ENCODE data around the gene COL18A1. TPM values are rescaled to one million over a fixed set of nuclear protein-coding genes. Genes with fewer than 3 reads are reported as not detected.

The COL18A1 gene
- total RNA-seq, 2 donors from 2014 or later: 56.2 to 229 TPM

- H3K4me3 ChIP-seq: no peak overlapping the region
- peaks cover 33% of the 10 kb centered on the region for H3K4me1 ChIP-seq (replicated peaks)
- intact Hi-C loops (cut with DNase I): no loop called here
- WGBS: 89% methylated on average over 14 of the region's 14 CpGs
- no peaks in the 10 kb centered on the region for H3K27me3 ChIP-seq (replicated peaks; ENCODE audit: insufficient read depth)
- H3K9me3 ChIP-seq: no peaks in the 10 kb centered on the region
- H3K36me3 ChIP-seq: no peaks in the 10 kb centered on the region
- H3K27ac ChIP-seq: peak overlapping the region in 1 of 2 donors; percentile 92
- no peak for TF ChIP-seq CTCF (IDR thresholded peaks at IDR 0.05)
- TF ChIP-seq POLR2AphosphoS5 (IDR thresholded peaks at IDR 0.05): no peak
- no peak for TF ChIP-seq POLR2A (IDR thresholded peaks at IDR 0.05)
- DNase-seq (ENCODE audit: low spot score): no peak
These were observed 111.7 kb downstream of the COL18A1 start for GRCh38 chr21:45516671-45517151.

GRCh38 chr21:45517249-45518065 is 112.5 kb downstream of the COL18A1 start:
- no peak for DNase-seq (ENCODE audit: low spot score)
- WGBS: 95% methylated on average over 15 of the region's 15 CpGs
- no peak for TF ChIP-seq POLR2A (IDR thresholded peaks at IDR 0.05)
- TF ChIP-seq CTCF (IDR thresholded peaks at IDR 0.05): no peak
- TF ChIP-seq POLR2AphosphoS5 (IDR thresholded peaks at IDR 0.05): no peak
- no peak overlapping the region for H3K4me3 ChIP-seq
- no peaks in the 10 kb centered on the region for H3K36me3 ChIP-seq
- peak overlapping the region in 1 of 2 donors; percentile 92 for H3K27ac ChIP-seq
- peaks cover 31% of the 10 kb centered on the region for H3K4me1 ChIP-seq (replicated peaks)
- intact Hi-C loops (cut with DNase I): no loop called here
- no peaks in the 10 kb centered on the region for H3K9me3 ChIP-seq
- no peaks in the 10 kb centered on the region for H3K27me3 ChIP-seq (replicated peaks; ENCODE audit: insufficient read depth)

GRCh38 chr21:45518742-45519141 is 113.8 kb downstream of the COL18A1 start:
- Histone ChIP-seq H3K4me1 (replicated peaks) (peaks cover 20% of the 10 kb centered on the region), H3K4me3 (no peak overlapping the region), H3K9me3 (no peaks in the 10 kb centered on the region), H3K36me3 (no peaks in the 10 kb centered on the region), H3K27me3 (replicated peaks; ENCODE audit: insufficient read depth) (no peaks in the 10 kb centered on the region), H3K27ac (no peak overlapping the region)
- no peak for TF ChIP-seq CTCF (IDR thresholded peaks at IDR 0.05)
- no peak for TF ChIP-seq POLR2A (IDR thresholded peaks at IDR 0.05)
- no peak for TF ChIP-seq POLR2AphosphoS5 (IDR thresholded peaks at IDR 0.05)
- 92% methylated on average over 2 of the region's 2 CpGs for WGBS
- DNase-seq (ENCODE audit: low spot score): no peak
- intact Hi-C loops (cut with DNase I): no loop called here

GRCh38 chr21:45519182-45519581 is 114.2 kb downstream of the COL18A1 start:
- peaks cover 16% of the 10 kb centered on the region for H3K4me1 ChIP-seq (replicated peaks)
- no peak for DNase-seq (ENCODE audit: low spot score)
- H3K27me3 ChIP-seq (replicated peaks; ENCODE audit: insufficient read depth): no peaks in the 10 kb centered on the region
- no peak overlapping the region for H3K4me3 ChIP-seq
- no peaks in the 10 kb centered on the region for H3K9me3 ChIP-seq
- TF ChIP-seq POLR2A (IDR thresholded peaks at IDR 0.05) (no peak), CTCF (IDR thresholded peaks at IDR 0.05) (no peak), POLR2AphosphoS5 (IDR thresholded peaks at IDR 0.05) (no peak)
- 96% methylated on average over 4 of the region's 4 CpGs for WGBS
- intact Hi-C loops (cut with DNase I): no loop called here
- H3K36me3 ChIP-seq: no peaks in the 10 kb centered on the region
- no peak overlapping the region for H3K27ac ChIP-seq

- H3K27me3 ChIP-seq (replicated peaks; ENCODE audit: insufficient read depth): no peaks in the 10 kb centered on the region
- H3K27ac ChIP-seq: no peak overlapping the region
- WGBS: 98% methylated on average over 2 of the region's 2 CpGs
- no peaks in the 10 kb centered on the region for H3K36me3 ChIP-seq
- no peaks in the 10 kb centered on the region for H3K4me1 ChIP-seq (replicated peaks)
- TF ChIP-seq POLR2AphosphoS5 (IDR thresholded peaks at IDR 0.05) (no peak), POLR2A (IDR thresholded peaks at IDR 0.05) (no peak), CTCF (IDR thresholded peaks at IDR 0.05) (no peak)
- DNase-seq (ENCODE audit: low spot score): no peak
- intact Hi-C loops (cut with DNase I): no loop called here
- H3K4me3 ChIP-seq: no peak overlapping the region
- H3K9me3 ChIP-seq: no peaks in the 10 kb centered on the region
These were observed 116.3 kb downstream of the COL18A1 start for GRCh38 chr21:45521241-45521640.
